ENCODE measurements around the gene SPOCK1. TPM values are rescaled to one million over a fixed set of nuclear protein-coding genes. Genes with fewer than 3 reads are reported as not detected.

Gene SPOCK1
- total RNA-seq, 1 donor from 2014 or later, result 81.2 TPM

DNA sequence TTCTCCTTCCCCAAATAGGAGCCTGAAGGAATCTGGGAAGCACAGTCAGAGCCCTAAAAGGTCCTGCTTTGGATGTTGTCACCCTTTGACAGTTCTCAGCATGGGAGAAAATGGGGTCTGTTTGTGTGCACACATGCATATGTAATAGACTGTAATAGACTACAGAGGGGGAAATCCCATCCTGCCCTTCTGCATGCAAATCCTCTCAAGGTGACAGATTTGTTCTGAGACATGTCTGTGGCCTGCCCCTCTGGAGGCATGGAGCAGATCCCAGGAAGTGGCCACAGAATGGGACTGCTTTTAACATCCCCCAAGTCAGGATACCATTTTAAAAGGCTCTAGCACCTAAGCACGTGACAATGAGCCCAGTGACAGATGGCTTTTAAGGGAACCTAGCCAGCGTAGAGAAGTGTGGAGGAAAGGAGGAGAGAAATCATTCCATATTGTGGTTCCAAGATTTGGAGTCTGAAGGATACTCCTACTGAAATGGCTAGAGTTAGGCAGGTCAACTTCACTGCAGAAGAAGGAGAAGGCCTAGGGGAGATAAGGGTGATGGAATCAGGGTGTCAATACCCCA, 483.5 kb downstream of the SPOCK1 start:
- intact Hi-C loops (cut with DNase I), result no loop called here
- DNase-seq (ENCODE audit: low spot score in 2 of 2), result no peak
- TF ChIP-seq, protein P1, sequence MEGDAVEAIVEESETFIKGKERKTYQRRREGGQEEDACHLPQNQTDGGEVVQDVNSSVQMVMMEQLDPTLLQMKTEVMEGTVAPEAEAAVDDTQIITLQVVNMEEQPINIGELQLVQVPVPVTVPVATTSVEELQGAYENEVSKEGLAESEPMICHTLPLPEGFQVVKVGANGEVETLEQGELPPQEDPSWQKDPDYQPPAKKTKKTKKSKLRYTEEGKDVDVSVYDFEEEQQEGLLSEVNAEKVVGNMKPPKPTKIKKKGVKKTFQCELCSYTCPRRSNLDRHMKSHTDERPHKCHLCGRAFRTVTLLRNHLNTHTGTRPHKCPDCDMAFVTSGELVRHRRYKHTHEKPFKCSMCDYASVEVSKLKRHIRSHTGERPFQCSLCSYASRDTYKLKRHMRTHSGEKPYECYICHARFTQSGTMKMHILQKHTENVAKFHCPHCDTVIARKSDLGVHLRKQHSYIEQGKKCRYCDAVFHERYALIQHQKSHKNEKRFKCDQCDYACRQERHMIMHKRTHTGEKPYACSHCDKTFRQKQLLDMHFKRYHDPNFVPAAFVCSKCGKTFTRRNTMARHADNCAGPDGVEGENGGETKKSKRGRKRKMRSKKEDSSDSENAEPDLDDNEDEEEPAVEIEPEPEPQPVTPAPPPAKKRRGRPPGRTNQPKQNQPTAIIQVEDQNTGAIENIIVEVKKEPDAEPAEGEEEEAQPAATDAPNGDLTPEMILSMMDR (IDR thresholded peaks at IDR 0.05), result no peak

DNA sequence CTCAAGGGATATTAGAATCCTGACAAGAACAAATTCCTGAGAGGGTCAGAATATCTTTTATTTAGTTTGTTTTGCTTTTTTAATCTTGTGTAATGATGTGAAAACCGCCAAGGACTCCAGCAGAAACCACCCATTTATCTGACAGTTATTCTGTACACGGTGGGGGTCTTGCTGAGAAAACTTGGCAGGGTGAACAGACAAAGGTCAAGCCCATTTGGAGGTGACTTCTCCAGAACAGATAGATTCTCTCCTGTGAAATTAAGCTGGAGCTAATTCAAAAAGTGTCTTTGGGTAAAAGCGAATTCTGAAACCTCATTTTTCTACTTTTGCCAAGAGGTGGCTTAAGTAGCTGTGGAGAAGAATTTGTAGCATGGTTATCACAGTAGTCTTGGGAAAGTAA, 484.4 kb downstream of the SPOCK1 start:
- Histone ChIP-seq H3K4me1 (no peaks in the 10 kb centered on the region), H3K27me3 (no peaks in the 10 kb centered on the region), H3K4me3 (no peak overlapping the region), H3K27ac (no peak overlapping the region), H3K9me3 (no peaks in the 10 kb centered on the region), H3K36me3 (no peaks in the 10 kb centered on the region)
- DNase-seq (ENCODE audit: low spot score in 2 of 2), result no peak
- intact Hi-C loops (cut with DNase I), result no loop called here
- TF ChIP-seq, protein P1 (IDR thresholded peaks at IDR 0.05), result no peak

More for the DNA sequence above, 483.5 kb downstream of the SPOCK1 start:
- Histone ChIP-seq H3K4me1 (no peaks in the 10 kb centered on the region), H3K27ac (no peak overlapping the region), H3K36me3 (no peaks in the 10 kb centered on the region), H3K9me3 (no peaks in the 10 kb centered on the region), H3K27me3 (no peaks in the 10 kb centered on the region), H3K4me3 (no peak overlapping the region)

DNA sequence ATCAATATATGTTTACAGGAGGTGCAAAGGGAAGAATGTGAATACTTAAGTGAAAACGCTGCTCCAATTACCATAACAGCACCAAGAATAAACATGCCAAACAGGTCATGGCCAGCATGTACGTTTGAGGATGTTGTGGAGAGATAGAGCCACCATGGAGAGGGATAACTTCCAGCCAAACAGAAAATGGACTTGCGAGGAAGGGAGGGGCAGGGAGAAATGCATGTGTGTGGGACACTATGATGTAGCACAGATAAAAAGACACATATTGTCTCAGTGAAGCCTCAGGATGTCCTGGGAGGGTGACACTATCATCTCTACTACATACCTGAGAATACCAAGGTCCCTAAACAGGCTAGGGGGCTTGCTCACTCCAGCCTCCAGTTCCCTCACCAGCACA, 488.9 kb downstream of the SPOCK1 start:
- H3K36me3 ChIP-seq, result no peaks in the 10 kb centered on the region
- H3K4me1 ChIP-seq, result no peaks in the 10 kb centered on the region
- DNase-seq (ENCODE audit: low spot score in 2 of 2), result no peak
- TF ChIP-seq, protein P1 (IDR thresholded peaks at IDR 0.05), result no peak
- H3K27me3 ChIP-seq, result no peaks in the 10 kb centered on the region
- H3K27ac ChIP-seq, result no peak overlapping the region
- intact Hi-C loops (cut with DNase I), result no loop called here
- peaks cover 0 to 3% of the 10 kb centered on the region in 2 donors for H3K9me3 ChIP-seq
- H3K4me3 ChIP-seq, result no peak overlapping the region

DNA sequence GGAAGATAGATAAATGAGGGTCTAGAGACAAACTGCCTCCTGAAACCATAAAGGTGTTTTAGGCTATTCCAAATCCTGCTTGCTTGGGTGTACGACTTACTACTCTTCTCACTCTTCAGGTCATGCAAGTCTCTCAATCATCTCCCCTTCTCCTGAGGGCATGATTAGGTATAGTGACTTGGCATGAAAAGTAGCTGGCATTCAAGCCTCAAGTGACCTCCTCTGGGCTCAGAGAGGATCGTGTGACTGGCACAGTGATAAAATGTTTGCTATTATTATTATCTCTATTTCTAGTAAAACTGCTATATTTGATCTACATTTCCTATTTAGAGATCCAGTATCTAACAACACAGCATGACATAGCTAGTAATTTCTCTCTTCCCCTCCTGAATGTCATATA, 494.8 kb downstream of the SPOCK1 start:
- Histone ChIP-seq H3K27ac (no peak overlapping the region), H3K4me3 (no peak overlapping the region), H3K36me3 (no peaks in the 10 kb centered on the region), H3K27me3 (no peaks in the 10 kb centered on the region), H3K9me3 (peaks cover 0 to 3% of the 10 kb centered on the region in 2 donors), H3K4me1 (no peaks in the 10 kb centered on the region)
- intact Hi-C loops (cut with DNase I), result no loop called here
- DNase-seq (ENCODE audit: low spot score in 2 of 2), result no peak
- TF ChIP-seq, protein P1 (IDR thresholded peaks at IDR 0.05), result no peak

DNA sequence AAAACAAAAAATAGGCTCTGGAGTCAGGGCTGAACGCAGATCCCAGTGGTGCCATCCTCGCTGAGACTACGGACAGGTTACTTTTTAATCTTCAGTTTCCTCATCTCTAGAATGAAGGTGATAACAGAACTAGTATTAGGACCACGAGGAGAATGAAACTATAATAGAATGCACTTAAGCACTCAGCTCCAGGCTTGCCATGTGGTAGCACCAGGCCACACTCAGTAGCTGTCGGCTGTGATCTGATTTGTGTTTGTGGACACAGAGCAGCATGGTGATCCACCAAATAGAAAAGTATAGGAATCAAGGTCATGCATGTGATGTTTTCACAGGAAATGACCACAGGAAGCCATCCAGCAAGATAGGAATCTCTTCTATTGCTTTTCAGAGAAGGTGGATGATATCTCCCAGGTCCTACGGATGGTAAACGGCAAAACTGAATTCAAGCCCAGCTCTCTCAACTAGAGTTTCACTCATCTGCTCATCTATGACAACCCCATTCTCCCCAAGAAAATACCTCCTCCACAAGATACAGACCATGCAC, 498.0 kb downstream of the SPOCK1 start:
- no peak overlapping the region for H3K27ac ChIP-seq
- H3K27me3 ChIP-seq, result no peaks in the 10 kb centered on the region
- H3K36me3 ChIP-seq, result no peaks in the 10 kb centered on the region
- TF ChIP-seq, protein P1 (IDR thresholded peaks at IDR 0.05), result no peak
- no peak for DNase-seq (ENCODE audit: low spot score in 2 of 2)
- no peak overlapping the region for H3K4me3 ChIP-seq
- intact Hi-C loops (cut with DNase I), result no loop called here
- H3K9me3 ChIP-seq, result no peaks in the 10 kb centered on the region
- no peaks in the 10 kb centered on the region for H3K4me1 ChIP-seq

All from ascending aorta (tissue), 2 donors.